Right lobe of liver (tissue), 6 donors: ENCODE measurements around the gene FUT2. TPM values are rescaled to one million over a fixed set of nuclear protein-coding genes. Genes with fewer than 3 reads are reported as not detected.

Experiments used
- ATAC-seq, 4 donors: fragments of 200-7000 bp; cut with Tn5 transposase; one replicate each; pipeline ENCODE4 v1.9.1; 2020; ENCODE audit warnings: mild to moderate bottlenecking in 4 of 4, moderate library complexity in 4 of 4
- DNase-seq, 3 donors: peaks; one replicate each; pipeline ENCODE4 v3.0.0-alpha.2; 2020
- H3K27ac ChIP-seq, 3 donors: fragments of 200-600 bp; one replicate each; pipeline ENCODE4 v1.8.0; 2022
- H3K27me3 ChIP-seq, 2 donors: fragments of 200-600 bp; one replicate each; pipeline ENCODE4 v1.8.0; 2022
- H3K36me3 ChIP-seq, 4 donors: fragments of 200-600 bp; sonication (generic) in 1 of 4; one replicate each; pipeline versions ENCODE4 v1.5.1 to v1.8.0; 2017 to 2022; ENCODE audit warnings: control low read depth in 1 of 4
- H3K4me1 ChIP-seq, 4 donors: fragments of 200-600 bp; sonication (generic) in 1 of 4; one replicate each; pipeline versions ENCODE4 v1.5.1 to v1.8.0; 2017 to 2022; ENCODE audit warnings: control low read depth in 1 of 4
- H3K4me3 ChIP-seq, 3 donors: fragments of 200-600 bp; one replicate each; pipeline ENCODE4 v1.8.0; 2022
- H3K9me3 ChIP-seq, 4 donors: fragments of 200-600 bp; sonication (generic) in 1 of 4; one replicate each; pipeline versions ENCODE4 v1.5.1 to v1.8.0; 2017 to 2022; ENCODE audit warnings: control low read depth in 1 of 4
- POLR2A ChIP-seq: fragments of 450-650 bp; IDR thresholded peaks from one replicate; pipeline ENCODE4 v1.6.1; 2017; ENCODE audit warnings: antibody characterized with exemption, mild to moderate bottlenecking
- whole genome bisulfite sequencing: methylation state at CpG from one replicate; pipeline ENCODE4 v1.1.6; 2018; ENCODE audit warnings: low coverage, low lambda C conversion rate; ENCODE audit not compliant: insufficient coverage; ENCODE audit errors: missing lambda C conversion rate; 5-methylcytosine and 5-hydroxymethylcytosine counted together
- intact Hi-C, 2 donors: fragments of 100-400 bp; cut with DNase I; formaldehyde crosslinking; loops; one replicate each; pipeline versions ENCODE4 v1.11.2 to v1.14.1; 2022
- total RNA-seq, 6 experiments: library from RNA; depleted of rRNA in 2 of 6; stranded (reverse); fragments of >200 nt in 2 of 6; fragmentation: NEBNext Ultra II Directional in 3 of 6; extraction: Animal tissue kit (Norgen Biotek cat#: 25700) in 3 of 6; gene quantifications; one replicate each; pipeline versions ENCODE4 v1.1.0 to v1.2.4, GENCODE V29; 2016 to 2023
- TF ChIP-seq, protein P1 (sequence below), 4 donors: fragments of 200-600 bp in 3 of 4; fragments of 450-650 bp in 1 of 4; IDR thresholded peaks; one replicate each; pipeline versions ENCODE4 v1.5.1 to v1.8.0; 2016 to 2022; ENCODE audit warnings: antibody characterized with exemption in 4 of 4, mild to moderate bottlenecking in 2 of 4
- donor health status: DM: no; HTN: yes; CAD: no.
- donor health status: DM: no; HTN: no; CAD: no.
- donor health status: DM: no; HTN: no; CAD: no.
- donor health status: DM: no; HTN: yes; CAD: no.
- donor health status: DM: no; HTN: yes; CAD: no.

Gene FUT2
- total RNA-seq, 6 experiments from 2014 or later: 2.6 TPM; not detected in 5

DNA sequence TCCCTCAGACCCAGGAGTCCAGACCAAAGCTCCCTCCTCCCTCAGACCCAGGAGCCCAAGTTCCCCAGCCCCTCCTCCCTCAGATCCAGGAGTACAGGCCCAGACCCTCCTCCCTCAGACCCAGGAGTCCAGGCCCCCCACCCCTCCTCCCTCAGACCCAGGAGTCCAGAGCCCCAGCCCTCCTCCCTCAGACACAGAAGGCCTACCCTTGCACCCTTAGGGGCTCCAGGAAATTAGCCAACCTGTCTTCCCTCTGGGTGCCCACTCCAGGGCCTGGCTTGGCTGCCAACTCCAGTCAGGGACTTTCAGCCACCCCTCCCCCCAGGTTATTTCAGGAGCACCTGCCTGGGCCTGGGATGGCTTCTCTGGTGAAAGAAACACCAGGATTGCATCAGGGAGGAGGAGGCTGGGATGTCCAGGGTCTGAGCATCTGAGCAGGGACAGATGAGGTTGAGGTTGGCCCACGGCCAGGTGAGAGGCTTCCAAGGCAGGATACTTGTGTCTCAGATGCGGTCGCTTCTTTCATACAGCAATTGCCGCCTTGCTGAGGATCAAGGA is 59.4 kb downstream of the FUT2 start, which contains the start of gene FGF21:
FGF21 (plus strand) TSS at position 441 of the 558 bp plus-strand sequence. CDS start 713 bp downstream, outside the sequence.
- peak; percentile 24 to 73 (median 28) for ATAC-seq

More for the DNA sequence above, 59.4 kb downstream of the FUT2 start, which contains the start of gene FGF21:
- H3K36me3 ChIP-seq: peaks cover 0 to 11% (median 0%) of the 10 kb centered on the region in 4 donors
- no peaks in the 10 kb centered on the region for H3K27me3 ChIP-seq
- H3K4me1 ChIP-seq: peaks cover 0 to 21% (median 8%) of the 10 kb centered on the region in 4 donors
- peak in 1 of 3 donors; percentile 48 for DNase-seq
- TF ChIP-seq, protein P1, sequence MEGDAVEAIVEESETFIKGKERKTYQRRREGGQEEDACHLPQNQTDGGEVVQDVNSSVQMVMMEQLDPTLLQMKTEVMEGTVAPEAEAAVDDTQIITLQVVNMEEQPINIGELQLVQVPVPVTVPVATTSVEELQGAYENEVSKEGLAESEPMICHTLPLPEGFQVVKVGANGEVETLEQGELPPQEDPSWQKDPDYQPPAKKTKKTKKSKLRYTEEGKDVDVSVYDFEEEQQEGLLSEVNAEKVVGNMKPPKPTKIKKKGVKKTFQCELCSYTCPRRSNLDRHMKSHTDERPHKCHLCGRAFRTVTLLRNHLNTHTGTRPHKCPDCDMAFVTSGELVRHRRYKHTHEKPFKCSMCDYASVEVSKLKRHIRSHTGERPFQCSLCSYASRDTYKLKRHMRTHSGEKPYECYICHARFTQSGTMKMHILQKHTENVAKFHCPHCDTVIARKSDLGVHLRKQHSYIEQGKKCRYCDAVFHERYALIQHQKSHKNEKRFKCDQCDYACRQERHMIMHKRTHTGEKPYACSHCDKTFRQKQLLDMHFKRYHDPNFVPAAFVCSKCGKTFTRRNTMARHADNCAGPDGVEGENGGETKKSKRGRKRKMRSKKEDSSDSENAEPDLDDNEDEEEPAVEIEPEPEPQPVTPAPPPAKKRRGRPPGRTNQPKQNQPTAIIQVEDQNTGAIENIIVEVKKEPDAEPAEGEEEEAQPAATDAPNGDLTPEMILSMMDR (IDR thresholded peaks at IDR 0.05): no peak
- no peak for TF ChIP-seq POLR2A
- H3K27ac ChIP-seq: peak within 1 kb of the TSS in 2 of 3 donors; percentile 24 to 70
- WGBS: no CpG with 5 or more reads among the region's 4 CpGs
- intact Hi-C loops: no loop called here
- H3K9me3 ChIP-seq: no peaks in the 10 kb centered on the region
- H3K4me3 ChIP-seq: peak within 1 kb of the TSS in 2 of 3 donors; percentile 16 to 59

Other genes starting within 250 kb of the FUT2 start
- 10 to 100 TPM; 14.7 to 31.0 (median 17.6) TPM for gene GRWD1, start 250.0 kb upstream of the FUT2 start, total RNA-seq
- gene KCNJ14, start 240.4 kb upstream of the FUT2 start, total RNA-seq: under 1 TPM; 0.22 to 0.44 (median 0.31) TPM
- gene CYTH2, start 226.6 kb upstream of the FUT2 start, total RNA-seq: 10 to 100 TPM in 5 of 6 experiments, 1 to 10 TPM in 1; 7.7 to 22.7 (median 13.5) TPM
- gene LMTK3, start 184.1 kb upstream of the FUT2 start, total RNA-seq: under 1 TPM in 5 of 6 experiments, not detected in 1; 0.09 to 0.31 (median 0.12) TPM
- gene SULT2B1, start 143.8 kb upstream of the FUT2 start, total RNA-seq: under 1 TPM in 1 of 6 experiments, not detected in 5; 0.61 TPM
- not detected for gene SPACA4, start 89.2 kb upstream of the FUT2 start, total RNA-seq
- gene FAM83E, start 80.9 kb upstream of the FUT2 start, total RNA-seq: under 1 TPM in 2 of 6 experiments, not detected in 4; 0.22 to 0.37 TPM
- gene RPL18, start 76.8 kb upstream of the FUT2 start, total RNA-seq: 100 to 1,000 TPM; 355 to 867 (median 385) TPM
- 10 to 100 TPM; 11.4 to 30.1 (median 17.2) TPM for gene SPHK2, start 76.5 kb upstream of the FUT2 start, total RNA-seq
- 10 to 100 TPM in 2 of 6 experiments, 1 to 10 TPM in 4; 1.8 to 11.6 (median 3.3) TPM for gene DBP, start 58.6 kb upstream of the FUT2 start, total RNA-seq
- gene CA11, start 49.8 kb upstream of the FUT2 start, total RNA-seq: 1 to 10 TPM in 2 of 6 experiments, under 1 TPM in 4; 0.25 to 2.0 (median 0.54) TPM
- gene NTN5, start 23.0 kb upstream of the FUT2 start, total RNA-seq: under 1 TPM in 2 of 6 experiments, not detected in 4; 0.11 to 0.32 TPM
- under 1 TPM in 5 of 6 experiments, not detected in 1; 0.22 to 0.37 (median 0.24) TPM for gene MAMSTR, start 23.8 kb downstream of the FUT2 start, total RNA-seq
- gene RASIP1, start 44.6 kb downstream of the FUT2 start, total RNA-seq: 1 to 10 TPM; 2.7 to 6.7 (median 4.9) TPM
- gene IZUMO1, start 50.9 kb downstream of the FUT2 start, total RNA-seq: under 1 TPM in 5 of 6 experiments, not detected in 1; 0.10 to 0.35 (median 0.13) TPM
- 1 to 10 TPM in 3 of 6 experiments, under 1 TPM in 3; 0.22 to 1.9 (median 0.93) TPM for gene FUT1, start 56.7 kb downstream of the FUT2 start, total RNA-seq
- gene FGF21, start 59.6 kb downstream of the FUT2 start, total RNA-seq: 10 to 100 TPM in 4 of 6 experiments, 1 to 10 TPM in 1, not detected in 1; 5.1 to 55.3 (median 32.7) TPM
- gene BCAT2, start 115.1 kb downstream of the FUT2 start, total RNA-seq: 10 to 100 TPM in 4 of 6 experiments, 1 to 10 TPM in 2; 8.9 to 48.3 (median 12.5) TPM
- 10 to 100 TPM in 4 of 6 experiments, 1 to 10 TPM in 2; 3.5 to 78.0 (median 15.7) TPM for gene HSD17B14, start 140.5 kb downstream of the FUT2 start, total RNA-seq
- 10 to 100 TPM in 4 of 6 experiments, 1 to 10 TPM in 2; 5.7 to 25.6 (median 12.0) TPM for gene PLEKHA4, start 172.6 kb downstream of the FUT2 start, total RNA-seq
- 10 to 100 TPM in 4 of 6 experiments, 1 to 10 TPM in 2; 4.5 to 25.6 (median 12.2) TPM for gene PPP1R15A, start 176.4 kb downstream of the FUT2 start, total RNA-seq
- not detected for gene TULP2, start 202.8 kb downstream of the FUT2 start, total RNA-seq
- gene NUCB1, start 204.3 kb downstream of the FUT2 start, total RNA-seq: 100 to 1,000 TPM; 306 to 376 (median 349) TPM
- under 1 TPM in 1 of 6 experiments, not detected in 5; 0.29 TPM for gene DHDH, start 237.7 kb downstream of the FUT2 start, total RNA-seq